ENCODE measurements around the gene RPS16.

DNA sequence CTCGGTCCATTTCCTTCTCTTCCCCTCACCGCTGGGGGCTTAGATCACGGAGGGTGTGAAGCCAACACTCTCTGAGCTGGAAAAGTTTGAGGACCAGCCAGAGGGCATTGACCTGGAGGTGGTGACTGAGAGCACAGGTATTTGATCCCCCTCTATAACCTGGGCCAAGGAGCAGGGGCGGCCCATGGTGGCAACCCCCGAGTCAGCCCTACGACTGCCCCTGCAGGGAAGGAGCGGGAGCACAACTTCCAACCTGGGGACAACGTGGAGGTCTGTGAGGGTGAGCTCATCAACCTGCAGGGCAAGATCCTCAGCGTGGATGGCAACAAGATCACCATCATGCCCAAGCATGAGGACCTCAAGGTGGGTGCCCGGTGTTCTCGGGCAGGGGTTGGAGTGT lies 33.3 kb upstream of the RPS16 start:
- TF ChIP-seq CTCF (IDR thresholded peaks at IDR 0.05): no peak
- no peak for TF ChIP-seq EZH2 (IDR thresholded peaks at IDR 0.05; ENCODE audit: borderline replicate concordance, insufficient read depth, low read depth, low read length, poor library complexity, severe bottlenecking)
